HG03045 (cell line): ENCODE results near the gene HOXC9.

Experiments used
- ATAC-seq: cut with Tn5 transposase; IDR thresholded peaks from one replicate; pipeline ENCODE4 v1.9.1; 2021; ENCODE audit warnings: mild to moderate bottlenecking, moderate library complexity; ENCODE audit not compliant: unreplicated experiment

HOXC9 gene

DNA sequence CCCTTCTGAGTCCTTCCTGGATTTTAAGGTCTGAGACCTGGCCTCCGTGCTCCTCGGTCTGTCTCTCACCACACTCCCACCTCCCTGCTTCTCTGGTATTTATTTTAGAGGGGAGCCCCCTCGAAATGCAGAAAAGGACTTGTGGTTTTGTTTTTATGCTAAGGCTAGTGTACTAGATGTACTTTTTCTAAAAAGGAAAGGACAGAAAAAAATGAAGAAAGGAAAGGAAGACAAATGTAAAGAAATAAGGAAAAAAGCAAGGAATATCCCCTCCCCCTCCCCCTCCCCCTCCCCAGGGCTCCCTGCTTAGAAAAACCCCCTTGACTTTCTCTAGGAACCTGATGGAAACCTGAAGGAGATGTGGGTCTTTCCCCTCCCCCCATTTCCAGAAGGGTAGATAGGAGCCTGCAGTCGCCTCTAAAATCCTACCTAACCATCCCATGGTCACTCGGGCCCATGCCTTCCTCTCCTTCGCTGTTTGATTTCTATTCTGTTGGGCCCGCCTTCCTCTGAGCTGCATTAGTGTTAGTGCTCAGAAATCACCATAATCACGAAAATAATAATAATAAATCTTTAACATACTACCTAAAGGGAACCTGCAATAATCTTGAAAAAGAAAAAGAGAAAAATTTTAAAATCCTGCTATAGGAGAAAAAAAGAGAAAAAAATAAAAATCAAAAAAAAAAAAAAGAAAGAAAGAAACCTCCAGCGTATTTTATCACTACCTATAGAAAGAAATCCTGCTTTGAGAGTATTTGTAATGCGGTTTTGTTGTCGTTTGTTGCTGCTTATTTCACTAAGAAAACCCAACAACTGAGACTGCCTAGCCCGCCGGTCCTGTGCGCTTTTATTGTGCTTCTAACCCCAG lies 11.9 kb downstream of the HOXC9 start:
- ATAC-seq, result no peak

DNA sequence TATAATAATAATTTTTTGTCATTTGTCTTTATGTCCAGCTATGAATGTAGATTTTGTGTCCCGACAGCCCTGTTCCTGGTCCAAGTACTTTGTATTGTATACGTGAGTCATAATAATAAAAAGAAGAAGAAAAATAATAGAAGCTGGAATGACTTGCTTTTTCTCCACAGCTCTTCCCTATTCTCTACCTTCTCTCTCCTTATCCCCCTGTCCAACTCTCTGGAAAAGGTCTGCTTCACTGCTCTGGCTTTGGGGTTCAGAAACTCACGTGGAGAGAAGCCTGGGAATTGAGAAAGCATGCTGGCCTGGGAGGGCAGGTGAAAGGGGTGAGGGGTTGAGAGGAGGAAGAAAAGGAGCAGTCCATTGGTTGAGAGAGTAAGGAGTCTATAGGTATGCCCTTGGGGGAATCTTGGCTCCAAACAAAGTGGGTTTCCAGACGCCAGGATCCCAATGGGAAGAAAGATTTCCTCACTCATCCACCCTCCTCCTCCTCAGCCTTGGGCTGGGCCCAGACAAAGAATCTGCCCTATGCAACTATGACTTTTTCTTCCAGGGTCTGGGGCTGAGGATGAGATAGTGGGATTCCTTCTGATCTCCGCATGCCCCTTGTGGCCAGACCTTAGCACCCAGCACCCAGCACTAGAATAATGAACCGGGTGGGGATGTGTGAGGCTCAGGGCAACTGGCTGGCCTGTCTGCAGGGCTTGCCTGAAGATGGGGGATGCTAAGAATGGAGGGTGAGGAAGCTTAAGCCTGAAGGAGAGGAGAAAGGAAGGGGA lies 12.9 kb downstream of the HOXC9 start:
- no peak for ATAC-seq

GRCh38 chr12:54014377-54015017 lies 14.5 kb downstream of the HOXC9 start:
- ATAC-seq, result no peak

DNA sequence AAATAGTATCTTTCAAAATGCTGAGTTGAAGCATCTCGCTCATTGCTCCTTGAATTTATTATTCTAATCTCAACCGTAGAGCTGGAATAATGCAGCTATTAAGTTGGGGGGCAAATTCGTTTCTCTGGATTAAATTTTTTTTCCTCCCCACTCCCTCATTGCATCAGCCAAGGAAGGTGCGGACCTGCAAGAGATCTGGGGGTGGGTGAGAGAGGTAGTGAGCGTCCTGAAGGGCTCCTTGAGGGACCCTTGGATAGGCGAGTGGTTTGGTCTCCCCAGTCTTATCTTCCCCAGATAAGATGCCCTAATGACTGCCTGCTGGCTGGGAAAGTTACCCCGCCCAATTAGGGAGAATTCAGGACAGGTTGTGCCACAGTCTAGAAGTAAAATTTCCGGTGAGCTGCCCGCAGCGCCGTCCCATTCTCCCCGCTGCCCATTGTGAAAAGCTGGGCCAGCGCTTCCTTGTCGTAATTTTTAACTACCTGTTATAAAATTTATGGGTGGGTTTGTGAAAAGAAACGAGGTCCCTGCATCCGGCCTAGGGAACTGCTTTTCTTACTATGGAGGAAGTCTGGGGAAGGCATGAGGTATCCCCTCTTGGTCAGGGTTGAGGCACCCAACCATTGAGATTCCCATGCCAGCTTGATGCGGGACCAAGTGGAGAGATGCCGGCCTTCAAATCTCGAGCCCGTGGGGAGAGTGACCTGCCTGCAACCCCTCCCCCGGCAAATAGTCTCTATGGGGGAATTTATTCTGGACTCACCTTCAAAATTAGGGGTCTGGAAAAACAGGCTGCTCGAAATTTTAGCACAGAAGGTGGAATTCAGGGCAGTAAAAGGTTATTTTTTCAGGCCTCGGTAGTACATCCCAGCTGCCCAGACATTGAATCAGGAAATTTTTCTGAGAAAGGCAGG lies 15.3 kb downstream of the HOXC9 start:
- no peak for ATAC-seq

- no peak for ATAC-seq
Measured at GRCh38 chr12:54016051-54016450, 16.1 kb downstream of the HOXC9 start.

- ATAC-seq, result no peak
Measured at GRCh38 chr12:54016478-54016964, 16.6 kb downstream of the HOXC9 start.

DNA sequence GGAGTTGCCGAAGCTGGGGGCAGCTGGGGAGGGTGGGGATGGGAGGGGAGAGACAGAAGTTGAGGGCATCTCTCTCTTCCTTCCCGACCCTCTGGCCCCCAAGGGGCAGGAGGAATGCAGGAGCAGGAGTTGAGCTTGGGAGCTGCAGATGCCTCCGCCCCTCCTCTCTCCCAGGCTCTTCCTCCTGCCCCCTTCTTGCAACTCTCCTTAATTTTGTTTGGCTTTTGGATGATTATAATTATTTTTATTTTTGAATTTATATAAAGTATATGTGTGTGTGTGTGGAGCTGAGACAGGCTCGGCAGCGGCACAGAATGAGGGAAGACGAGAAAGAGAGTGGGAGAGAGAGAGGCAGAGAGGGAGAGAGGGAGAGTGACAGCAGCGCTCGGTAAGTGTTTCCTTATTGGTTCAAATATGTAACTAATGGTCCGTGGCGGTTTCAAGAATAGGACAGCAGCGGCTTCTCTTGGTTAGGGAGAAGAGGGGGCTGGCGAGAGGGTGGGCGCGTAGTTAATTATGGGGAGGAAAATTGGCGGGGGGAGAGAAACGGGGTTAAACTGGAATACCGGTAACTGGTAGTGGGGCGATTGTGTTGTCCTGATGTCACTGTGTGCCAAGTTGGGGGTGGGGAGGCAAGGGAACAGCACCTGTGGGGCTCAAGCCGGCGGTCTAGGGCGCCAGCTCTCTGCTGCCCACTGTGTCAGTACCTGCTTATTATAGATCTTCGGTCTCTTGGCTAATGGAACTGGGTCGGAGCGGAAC lies 17.2 kb downstream of the HOXC9 start:
- peak; percentile 16 for ATAC-seq

DNA sequence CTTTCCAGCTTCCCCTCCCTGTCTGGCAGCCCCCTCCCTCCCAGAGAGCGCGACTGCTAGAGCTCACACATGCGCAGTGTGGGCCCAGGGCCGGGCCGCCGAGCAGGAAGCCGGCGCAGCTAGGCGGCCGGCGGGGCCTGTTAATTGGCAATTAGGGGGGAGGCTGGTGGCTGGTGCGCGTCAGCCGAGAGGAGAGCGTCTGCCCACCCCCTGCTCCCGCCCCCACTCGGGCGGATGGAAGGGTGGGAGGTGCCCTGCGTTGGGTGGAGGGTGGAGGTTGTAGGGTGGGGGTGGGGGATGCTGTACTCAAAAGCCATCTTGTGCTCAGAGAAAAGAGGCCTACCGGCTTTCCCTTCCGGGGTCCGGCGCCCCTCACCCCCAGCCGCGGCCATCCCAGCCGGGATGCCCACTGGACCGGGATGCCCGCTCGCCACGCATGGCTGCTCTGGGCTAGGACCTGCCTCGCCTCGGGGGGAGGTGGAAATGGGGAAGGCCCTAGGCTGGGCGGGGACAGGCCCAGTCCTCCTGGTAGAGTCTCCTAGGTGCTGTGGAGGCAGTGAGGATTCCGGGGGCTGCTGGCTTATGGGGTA lies 18.0 kb downstream of the HOXC9 start:
- ATAC-seq, result peak; percentile 73

- no peak for ATAC-seq
Measured at GRCh38 chr12:54018468-54018984, 18.6 kb downstream of the HOXC9 start.

DNA sequence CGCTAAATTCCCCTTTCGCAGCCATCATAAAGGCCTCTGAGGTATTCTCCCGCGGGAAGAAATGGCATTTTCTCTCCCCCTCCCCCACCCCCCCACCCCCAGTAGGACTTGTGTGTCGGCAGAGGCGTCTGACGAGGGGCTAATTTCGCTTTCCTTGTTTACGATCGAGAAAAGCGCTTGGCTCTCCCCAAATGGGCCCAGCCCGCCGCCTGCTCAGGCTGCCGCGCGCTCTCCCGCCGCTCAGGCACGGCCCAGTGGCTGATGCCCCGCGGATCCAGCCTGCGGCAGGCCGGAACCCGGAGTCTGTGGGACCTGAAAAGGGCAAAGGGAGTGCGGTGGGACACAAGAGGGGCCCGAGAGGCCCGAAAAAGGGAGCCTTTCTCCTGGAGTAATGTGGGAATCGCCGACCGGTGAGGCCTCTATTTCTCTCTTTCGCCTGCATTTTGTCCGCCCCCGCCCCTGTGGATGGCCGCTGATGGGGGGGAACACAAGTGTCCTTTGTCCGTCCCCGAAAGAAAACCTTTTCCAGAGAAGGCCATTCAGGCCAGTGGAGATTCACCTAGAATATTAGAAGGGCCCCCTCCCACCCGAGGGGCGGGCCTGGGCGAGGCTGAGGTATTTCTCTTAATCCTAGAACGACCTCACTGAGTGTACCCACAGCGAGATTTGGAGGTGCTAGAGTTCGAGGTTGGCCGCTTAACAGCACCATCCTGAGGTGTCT lies 19.3 kb downstream of the HOXC9 start:
- no peak for ATAC-seq

GRCh38 chr12:54019924-54020590 lies 20.1 kb downstream of the HOXC9 start:
- no peak for ATAC-seq

- ATAC-seq, result no peak
Measured at GRCh38 chr12:54020591-54021405, 20.8 kb downstream of the HOXC9 start.

GRCh38 chr12:54021432-54022013 lies 21.6 kb downstream of the HOXC9 start:
- ATAC-seq, result no peak

DNA sequence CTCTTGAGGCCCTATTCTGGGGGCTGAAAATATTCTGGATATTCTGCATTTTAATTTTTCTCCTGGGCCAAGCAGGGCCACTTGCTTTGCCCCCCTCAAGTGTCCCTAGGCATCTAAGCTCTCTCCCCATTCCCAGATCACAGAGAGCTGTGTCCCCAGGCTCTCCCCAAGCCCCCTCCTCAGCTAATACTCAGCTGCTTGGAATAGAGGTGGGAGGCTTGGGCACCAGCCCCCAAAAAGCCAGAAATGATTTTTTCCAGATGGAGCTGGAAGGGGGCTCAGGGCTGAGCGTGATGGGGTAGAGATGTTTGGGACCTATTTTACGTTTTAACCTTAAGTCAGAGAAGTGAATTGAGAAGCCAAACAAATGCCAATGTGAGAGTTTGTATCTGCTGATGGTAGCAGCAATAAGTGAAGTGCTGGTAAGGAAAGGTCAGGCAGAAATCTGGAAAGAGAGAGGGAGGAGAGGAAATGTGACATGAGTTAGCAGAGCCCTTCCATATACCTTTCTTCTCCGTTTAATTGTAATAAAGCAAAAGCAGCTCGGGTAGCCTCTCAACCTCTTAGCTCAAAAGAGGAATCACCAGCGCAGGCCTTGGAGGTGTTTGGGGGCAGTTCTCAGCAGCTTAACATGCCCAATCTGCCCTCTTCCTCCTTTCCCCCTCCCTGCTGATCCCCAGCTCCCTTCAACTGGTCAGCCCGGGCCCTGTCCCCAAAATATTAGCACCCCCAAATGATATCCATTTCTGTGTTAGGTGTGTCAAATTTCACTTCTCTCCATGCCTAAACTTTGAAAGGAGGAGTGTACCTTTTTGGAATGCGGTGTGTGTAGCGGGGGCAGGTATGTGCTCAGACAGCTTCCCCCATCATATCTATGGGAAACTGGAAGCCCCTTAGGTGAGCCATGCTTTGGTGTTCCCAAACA lies 23.3 kb downstream of the HOXC9 start:
- no peak for ATAC-seq

- ATAC-seq, result no peak
Measured at GRCh38 chr12:54024127-54024526, 24.2 kb downstream of the HOXC9 start.
